GM12891 (cell line): Measurements from ENCODE around the gene SIK3.

Experiments
- DNase-seq: peaks from one replicate; pipeline ENCODE4 v3.0.0; 2011; ENCODE audit warnings: low spot score; ENCODE audit not compliant: insufficient read length
- FAIRE-seq: peaks from 2 replicates; lab custom pipeline; 2011; peaks lifted over from hg19 to GRCh38; lab: Jason Lieb, UNC
- PAX5 ChIP-seq: IDR thresholded peaks from 2 replicates; pipeline ENCODE4 v1.6.1; 2011; ENCODE audit warnings: low read length, moderate library complexity, mild to moderate bottlenecking; ENCODE audit not compliant: insufficient read depth, severe bottlenecking
- POLR2A ChIP-seq: IDR thresholded peaks from 2 replicates; pipeline ENCODE4 v1.6.1; 2011; ENCODE audit warnings: low read depth, low read length, control low read depth
- POLR2AphosphoS5 ChIP-seq: IDR thresholded peaks from 2 replicates; pipeline ENCODE4 v1.6.1; 2011; ENCODE audit warnings: low read depth, low read length, control low read depth
- POU2F2 ChIP-seq: IDR thresholded peaks from 2 replicates; pipeline ENCODE4 v1.6.1; 2011; ENCODE audit warnings: low read depth, mild to moderate bottlenecking, control low read depth, low read length, moderate library complexity
- SPI1 ChIP-seq: IDR thresholded peaks from 2 replicates; pipeline ENCODE4 v1.6.1; 2011; ENCODE audit warnings: low read depth, low read length, control low read depth
- TAF1 ChIP-seq: IDR thresholded peaks from 2 replicates; pipeline ENCODE4 v1.6.1; 2011; ENCODE audit warnings: low read depth, low read length, control low read depth

The SIK3 gene

GRCh38 chr11:116953530-116954285 lies 144.5 kb downstream of the SIK3 start:
- FAIRE-seq (peak; percentile 9), DNase-seq (no peak)
- TF ChIP-seq POLR2AphosphoS5 (no peak), POLR2A (no peak), PAX5 (no peak), SPI1 (no peak), POU2F2 (no peak), TAF1 (no peak)

GRCh38 chr11:116951762-116952161 lies 146.5 kb downstream of the SIK3 start:
- DNase-seq (no peak), FAIRE-seq (no peak)
- TF ChIP-seq POLR2AphosphoS5 (no peak), POLR2A (no peak), POU2F2 (no peak), PAX5 (no peak), SPI1 (no peak), TAF1 (no peak)

- TF ChIP-seq TAF1 = no peak
- no peak for TF ChIP-seq POLR2AphosphoS5
- TF ChIP-seq SPI1 = no peak
- TF ChIP-seq POU2F2 = no peak
- TF ChIP-seq PAX5 = no peak
- no peak for TF ChIP-seq POLR2A
- DNase-seq (no peak), FAIRE-seq (no peak)
Measured at GRCh38 chr11:116950210-116950609, 148.0 kb downstream of the SIK3 start.

GRCh38 chr11:116948391-116948790 lies 149.8 kb downstream of the SIK3 start:
- TF ChIP-seq SPI1 (peak; percentile 30), TAF1 (no peak), POLR2AphosphoS5 (no peak), POU2F2 (no peak), PAX5 (no peak)
- FAIRE-seq (peak; percentile 66), DNase-seq (no peak)

GRCh38 chr11:116946414-116946813 lies 151.8 kb downstream of the SIK3 start:
- DNase-seq (no peak), FAIRE-seq (no peak)
- no peak for TF ChIP-seq POLR2AphosphoS5
- TF ChIP-seq POU2F2 = no peak
- TF ChIP-seq SPI1 = no peak
- no peak for TF ChIP-seq POLR2A
- no peak for TF ChIP-seq TAF1
- no peak for TF ChIP-seq PAX5

GRCh38 chr11:116939499-116939898 lies 158.7 kb downstream of the SIK3 start:
- no peak for FAIRE-seq
- DNase-seq = no peak
- no peak for TF ChIP-seq POLR2AphosphoS5
- no peak for TF ChIP-seq POU2F2
- TF ChIP-seq TAF1 = no peak
- no peak for TF ChIP-seq SPI1
- no peak for TF ChIP-seq PAX5
- TF ChIP-seq POLR2A = no peak

- no peak for TF ChIP-seq POLR2AphosphoS5
- TF ChIP-seq PAX5 = no peak
- no peak for TF ChIP-seq POU2F2
- no peak for TF ChIP-seq SPI1
- TF ChIP-seq POLR2A = no peak
- no peak for TF ChIP-seq TAF1
- no peak for DNase-seq
- FAIRE-seq = no peak
Measured at GRCh38 chr11:116938471-116939070, 159.7 kb downstream of the SIK3 start.

- no peak for FAIRE-seq
- TF ChIP-seq PAX5 = no peak
- no peak for TF ChIP-seq SPI1
- TF ChIP-seq POLR2AphosphoS5 = no peak
- TF ChIP-seq TAF1 = no peak
- no peak for TF ChIP-seq POLR2A
- TF ChIP-seq POU2F2 = no peak
Measured at GRCh38 chr11:116936754-116937446, 161.3 kb downstream of the SIK3 start.

GRCh38 chr11:116935514-116935913 lies 162.7 kb downstream of the SIK3 start:
- TF ChIP-seq POU2F2 (no peak), POLR2AphosphoS5 (no peak), SPI1 (no peak), PAX5 (no peak), POLR2A (no peak), TAF1 (no peak)
- DNase-seq = no peak
- no peak for FAIRE-seq

More at GRCh38 chr11:116936754-116937446, 161.3 kb downstream of the SIK3 start:
- DNase-seq = no peak
